ENCODE results near the gene FUCA1.

- TF ChIP-seq CTCF (IDR thresholded peaks at IDR 0.05; ENCODE audit: control extremely low read depth in 1 of 3, insufficient read depth in 1 of 3, low read depth in 1 of 3, low read length in 3 of 3), result no peak
- no peak for TF ChIP-seq TCF12 (IDR thresholded peaks at IDR 0.05; ENCODE audit: low read depth, low read length)
These were observed 50.5 kb downstream of the FUCA1 start for GRCh38 chr1:23817633-23818032.

Data from H1 (cell line).